ENCODE measurements around the gene TANC1. TPM values are rescaled to one million over a fixed set of nuclear protein-coding genes. Genes with fewer than 3 reads are reported as not detected.

TANC1 gene
- total RNA-seq, 1 experiment from 2014 or later: 2.5 TPM

- Histone ChIP-seq H3K27me3 (ENCODE audit: insufficient read depth, low read length) (no peaks in the 10 kb centered on the region), H3K23me2 (ENCODE audit: insufficient read length, low read depth, low read length, poor library complexity, severe bottlenecking) (no peaks in the 10 kb centered on the region), H3K9me3 (ENCODE audit: control insufficient read depth, low read depth, low read length) (no peaks in the 10 kb centered on the region), H3K56ac (ENCODE audit: insufficient read length, low read depth, low read length) (no peak overlapping the region), H2BK20ac (ENCODE audit: low read depth, low read length, poor library complexity, severe bottlenecking) (no peak overlapping the region), H3K14ac (ENCODE audit: insufficient read depth, low read length) (no peak overlapping the region), H2AK5ac (ENCODE audit: insufficient read length, low read length) (no peak overlapping the region), H4K5ac (ENCODE audit: insufficient read length, low read depth, low read length) (no peak overlapping the region), H2BK12ac (ENCODE audit: insufficient read length, low read depth, low read length) (no peak overlapping the region), H3K23ac (ENCODE audit: insufficient read length, low read depth, low read length) (no peak overlapping the region), H2BK15ac (ENCODE audit: low read depth, low read length) (no peak overlapping the region), H4K91ac (ENCODE audit: insufficient read length, low read depth, low read length) (no peak overlapping the region), H4K8ac (replicated peaks; ENCODE audit: insufficient read length, low read depth, low read length) (no peak overlapping the region), H2AFZ (ENCODE audit: low read length) (no peak overlapping the region), H3K4ac (ENCODE audit: low read depth, low read length) (no peak overlapping the region), H3K79me1 (ENCODE audit: insufficient read depth, low read depth, low read length, poor library complexity, severe bottlenecking) (no peaks in the 10 kb centered on the region), H4K20me1 (ENCODE audit: control insufficient read depth, insufficient read depth, insufficient read length) (no peaks in the 10 kb centered on the region), H3K79me2 (ENCODE audit: insufficient read depth, low read length) (no peaks in the 10 kb centered on the region), H3K4me2 (ENCODE audit: insufficient read depth, insufficient read length, low read length) (no peak overlapping the region), H3K9ac (ENCODE audit: extremely low read depth, insufficient read length, low read length) (no peak overlapping the region), H3K18ac (ENCODE audit: insufficient read length, low read depth, low read length) (no peak overlapping the region), H3K4me1 (ENCODE audit: insufficient read depth, low read length) (no peaks in the 10 kb centered on the region), H3K27ac (ENCODE audit: insufficient read length, low read depth, low read length) (no peak overlapping the region), H3T11ph (ENCODE audit: low read length) (no peak overlapping the region), H2BK120ac (ENCODE audit: low read depth, low read length, poor library complexity, severe bottlenecking) (no peak overlapping the region), H2BK5ac (ENCODE audit: insufficient read length, low read length) (no peak overlapping the region)
- H3K4me1 Mint-ChIP-seq: peaks cover 13 to 16% of the 10 kb centered on the region in 2 experiments
- no peaks in the 10 kb centered on the region for H3K9me3 Mint-ChIP-seq
- no peaks in the 10 kb centered on the region; the same call in 1 of the 2 replicates for H3K27me3 Mint-ChIP-seq (ENCODE audit: low read depth)
- H3K36me3 Mint-ChIP-seq (ENCODE audit: insufficient read depth in 1 of 3, low read depth in 3 of 3): no peaks in the 10 kb centered on the region
- H3K27ac Mint-ChIP-seq: no peak overlapping the region
- no peak for DNase-seq
- no peak overlapping the region for H3K4me3 Mint-ChIP-seq
- no CpG with 5 or more reads among the region's 1 CpG for WGBS (ENCODE audit: extremely low coverage, insufficient read length, low lambda C conversion rate)
- TF ChIP-seq CTCF (conservative IDR thresholded peaks at IDR 0.05): no peak
Measured at GRCh38 chr2:159155791-159156190, 187.4 kb downstream of the TANC1 start.
